ENCODE results near the gene FFAR1.
"Not testable (repeated sequence)": the region's sequence is repeated elsewhere in the genome, so short reads cannot be mapped to it uniquely, and the experiment has no call there.

The FFAR1 gene

GRCh38 chr19:35363001-35363590, 15.4 kb downstream of the FFAR1 start:
- no peak for DNase-seq

GRCh38 chr19:35363711-35364425, 16.2 kb downstream of the FFAR1 start:
- no peak for DNase-seq

DNA sequence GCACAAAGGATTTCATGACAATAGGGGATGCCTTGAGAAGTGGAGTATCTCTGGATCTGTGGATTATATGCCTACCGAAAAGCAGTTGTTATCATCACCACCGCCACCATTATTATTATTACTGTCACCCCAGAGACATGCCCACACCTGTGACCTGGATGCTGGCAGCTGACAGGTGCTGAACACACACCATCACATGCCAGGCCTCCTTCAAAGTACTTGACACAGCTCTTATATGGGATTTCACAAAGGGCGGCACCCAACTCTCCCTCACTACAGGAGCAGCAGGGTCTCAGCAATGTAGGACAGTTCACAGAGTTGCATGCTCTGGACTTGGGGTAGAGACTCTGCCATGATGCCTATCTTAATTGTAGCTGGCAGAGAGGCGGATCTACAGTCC, 17.6 kb downstream of the FFAR1 start:
- no peak for DNase-seq

- DNase-seq, result no peak
These were observed 20.7 kb downstream of the FFAR1 start for GRCh38 chr19:35368378-35368777.

DNA sequence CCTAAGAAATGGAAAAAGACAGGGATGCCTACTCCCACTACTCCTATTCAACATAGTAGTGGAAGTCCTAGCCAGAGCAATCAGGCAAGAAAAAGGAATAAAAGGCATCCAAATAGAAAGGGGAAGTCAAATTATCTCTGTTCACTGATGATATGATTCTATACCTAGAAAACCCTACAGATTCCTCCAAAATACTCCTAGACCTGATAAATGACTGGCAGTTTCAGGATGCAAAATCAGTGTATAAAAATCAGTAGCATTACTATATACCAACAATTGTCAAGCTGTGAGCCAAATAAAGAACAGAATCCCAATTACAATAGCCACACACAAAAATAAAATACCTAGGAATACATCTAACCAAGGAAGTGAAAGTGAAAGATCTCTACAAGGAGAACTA, 21.8 kb downstream of the FFAR1 start:
- DNase-seq, result no peak

- DNase-seq, result no peak
These were observed 23.0 kb downstream of the FFAR1 start, which contains the start of gene GPR42 for GRCh38 chr19:35370722-35371121. Gene GPR42 (plus strand): TSS chr19:35371068. CDS start chr19:35371360, 292 bp downstream.

DNA sequence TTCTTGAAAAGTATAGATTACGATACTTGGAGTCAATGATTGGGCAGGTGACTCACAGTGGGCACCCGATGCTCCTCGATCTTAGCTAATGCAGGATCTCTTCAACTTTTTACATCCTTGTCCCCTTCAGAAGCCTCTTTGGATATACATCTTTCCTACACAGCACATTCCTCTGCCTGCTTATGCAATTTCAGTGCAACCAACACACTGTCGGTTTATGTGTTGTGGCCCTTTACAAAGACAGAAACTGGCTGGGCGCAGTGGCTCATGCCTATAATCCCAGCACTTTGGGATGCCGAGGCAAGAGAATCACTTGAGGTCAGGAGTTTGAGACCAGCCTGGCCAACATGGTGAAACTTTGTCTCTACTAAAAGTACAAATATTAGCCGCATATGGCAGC, 25.8 kb downstream of the FFAR1 start:
- no peak for DNase-seq

GRCh38 chr19:35374031-35374430, 26.3 kb downstream of the FFAR1 start:
- DNase-seq, result not testable (repeated sequence)

- no peak for DNase-seq
These were observed 28.0 kb downstream of the FFAR1 start for GRCh38 chr19:35375505-35376307.

GRCh38 chr19:35377656-35378055, 30.0 kb downstream of the FFAR1 start:
- DNase-seq, result no peak

- no peak for DNase-seq
These were observed 30.7 kb downstream of the FFAR1 start for GRCh38 chr19:35378356-35378755.

GRCh38 chr19:35379545-35379944, 31.8 kb downstream of the FFAR1 start:
- DNase-seq, result not testable (repeated sequence)

- DNase-seq, result no peak
These were observed 32.3 kb downstream of the FFAR1 start for GRCh38 chr19:35379992-35380391.

GRCh38 chr19:35380450-35381124, 32.9 kb downstream of the FFAR1 start:
- DNase-seq, result no peak

GRCh38 chr19:35381318-35381717, 33.6 kb downstream of the FFAR1 start:
- no peak for DNase-seq

DNA sequence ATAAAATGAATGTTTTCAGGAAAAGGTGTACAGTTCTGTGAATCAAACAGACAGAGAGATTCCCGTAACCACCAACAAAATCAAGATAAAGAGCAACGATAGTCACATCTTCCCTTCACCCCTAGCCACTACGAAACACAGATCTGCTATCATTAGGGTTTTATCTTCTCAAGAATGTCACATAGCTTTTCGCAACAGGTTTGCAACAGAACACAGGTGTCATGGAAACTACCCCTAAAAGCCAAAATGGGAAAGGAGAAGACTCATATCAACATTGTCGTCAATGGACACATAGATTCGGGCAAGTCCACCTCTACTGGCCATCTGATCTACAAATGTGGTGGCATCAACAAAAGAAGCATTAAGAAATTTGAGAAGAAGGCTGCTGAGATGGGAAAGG, 34.2 kb downstream of the FFAR1 start:
- DNase-seq, result no peak

GRCh38 chr19:35383536-35383935, 35.8 kb downstream of the FFAR1 start:
- DNase-seq, result no peak

DNA sequence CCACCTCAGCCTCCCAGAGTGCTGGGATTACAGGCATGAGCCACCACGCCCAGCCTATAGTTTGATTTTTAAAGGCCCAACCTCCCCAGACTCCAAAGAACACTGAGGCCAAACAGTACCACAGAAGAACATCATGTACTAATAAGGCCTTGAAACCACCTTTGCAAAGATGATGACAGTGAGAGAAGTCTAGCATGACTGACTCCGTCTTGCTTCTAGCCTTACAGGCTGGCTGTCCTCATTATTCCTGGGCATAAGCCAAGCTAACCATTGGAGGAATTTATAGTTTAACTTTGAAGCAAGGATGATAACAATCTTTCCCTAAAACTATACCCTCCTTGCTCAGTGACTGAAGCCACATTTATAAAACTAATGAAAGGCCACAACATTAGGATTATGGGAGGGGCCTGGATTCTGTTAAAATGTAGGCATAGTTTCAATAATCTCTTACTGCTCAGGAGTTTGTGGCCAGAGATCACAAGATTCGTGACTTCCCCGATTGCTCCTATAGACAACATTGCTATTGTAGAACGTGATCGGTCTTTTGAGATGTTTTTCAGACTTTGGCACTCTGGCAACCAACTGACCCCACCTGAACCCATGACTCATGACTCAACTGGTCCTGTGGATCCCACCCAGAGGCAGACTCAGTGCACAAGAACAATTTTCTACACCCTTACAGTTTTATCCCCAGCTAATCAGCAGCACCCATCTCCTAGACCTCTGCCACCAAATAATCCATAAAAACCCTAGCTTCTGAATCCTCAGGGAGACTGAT, 40.8 kb downstream of the FFAR1 start:
- DNase-seq, result no peak

GRCh38 chr19:35389192-35389861, 41.6 kb downstream of the FFAR1 start:
- DNase-seq, result no peak

DNA sequence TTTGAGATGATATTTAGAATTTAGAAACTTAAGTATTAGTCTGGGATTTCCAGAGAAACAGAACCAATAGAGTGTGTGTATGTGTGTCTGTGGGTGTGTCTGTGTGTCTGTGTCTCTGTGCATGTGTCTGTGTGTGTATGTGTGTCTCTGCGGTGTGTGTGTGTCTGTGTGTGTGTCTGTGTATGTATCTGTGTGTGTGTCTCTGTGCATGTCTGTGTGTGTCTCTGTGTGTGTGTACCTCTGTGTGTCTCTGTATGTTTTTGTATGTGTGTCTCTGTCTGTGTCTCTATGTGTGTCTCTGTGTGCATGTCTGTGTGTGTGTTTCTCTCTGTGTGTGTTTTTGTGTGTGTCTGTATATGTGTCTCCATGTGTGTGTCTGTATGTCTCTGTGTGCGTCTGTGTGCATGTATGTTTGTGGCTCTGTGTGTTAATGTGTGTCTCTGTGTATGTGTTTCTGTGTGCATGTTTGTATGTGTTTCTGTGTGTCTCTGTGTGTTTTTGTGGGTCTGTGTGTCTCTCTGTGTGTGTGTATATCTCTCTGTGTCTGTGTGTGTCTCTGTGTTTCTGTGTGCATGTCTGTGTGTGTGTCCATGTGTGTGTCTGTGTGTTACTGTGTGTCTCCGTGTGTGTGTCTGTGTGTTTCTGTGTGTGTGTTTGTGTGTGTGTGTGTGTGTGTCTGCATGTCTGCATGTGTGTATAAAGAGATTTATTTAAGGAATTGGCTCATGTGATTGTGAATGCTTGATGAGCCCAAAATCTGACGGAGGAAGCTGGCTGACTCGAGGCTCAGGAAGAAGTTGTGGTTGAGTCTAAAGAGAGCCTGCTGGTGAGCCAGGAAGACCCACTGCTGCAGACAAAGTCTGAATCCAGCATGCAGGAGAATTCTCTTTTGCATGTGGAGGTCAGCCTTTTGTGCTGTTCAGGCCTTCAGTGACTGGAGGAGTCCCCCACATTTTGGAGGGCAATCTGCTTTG, 45.3 kb downstream of the FFAR1 start:
- DNase-seq, result peak; percentile 28

All from GDM1 (cell line).